HG03469 (cell line): ENCODE results near the gene HIPK4.

Experiments used
- ATAC-seq: cut with Tn5 transposase; IDR thresholded peaks from one replicate; pipeline ENCODE4 v1.9.1; 2021; ENCODE audit warnings: mild to moderate bottlenecking, moderate library complexity, moderate number of reproducible peaks; ENCODE audit not compliant: unreplicated experiment

HIPK4 gene

DNA sequence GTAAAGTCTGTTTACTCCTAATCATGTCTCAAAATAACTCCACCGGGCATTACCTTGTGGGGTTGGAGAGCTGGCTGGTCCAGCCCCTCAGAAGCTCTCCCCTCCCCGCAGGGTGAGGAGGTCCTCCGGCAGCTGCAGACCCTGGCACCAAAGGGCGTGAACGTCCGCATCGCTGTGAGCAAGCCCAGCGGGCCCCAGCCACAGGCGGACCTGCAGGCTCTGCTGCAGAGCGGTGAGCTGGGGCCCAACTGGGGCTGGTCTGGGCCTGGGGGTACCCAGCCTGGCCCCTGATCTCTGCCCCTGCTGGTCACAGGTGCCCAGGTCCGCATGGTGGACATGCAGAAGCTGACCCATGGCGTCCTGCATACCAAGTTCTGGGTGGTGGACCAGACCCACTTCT lies 20.2 kb downstream of the HIPK4 start:
- no peak for ATAC-seq

DNA sequence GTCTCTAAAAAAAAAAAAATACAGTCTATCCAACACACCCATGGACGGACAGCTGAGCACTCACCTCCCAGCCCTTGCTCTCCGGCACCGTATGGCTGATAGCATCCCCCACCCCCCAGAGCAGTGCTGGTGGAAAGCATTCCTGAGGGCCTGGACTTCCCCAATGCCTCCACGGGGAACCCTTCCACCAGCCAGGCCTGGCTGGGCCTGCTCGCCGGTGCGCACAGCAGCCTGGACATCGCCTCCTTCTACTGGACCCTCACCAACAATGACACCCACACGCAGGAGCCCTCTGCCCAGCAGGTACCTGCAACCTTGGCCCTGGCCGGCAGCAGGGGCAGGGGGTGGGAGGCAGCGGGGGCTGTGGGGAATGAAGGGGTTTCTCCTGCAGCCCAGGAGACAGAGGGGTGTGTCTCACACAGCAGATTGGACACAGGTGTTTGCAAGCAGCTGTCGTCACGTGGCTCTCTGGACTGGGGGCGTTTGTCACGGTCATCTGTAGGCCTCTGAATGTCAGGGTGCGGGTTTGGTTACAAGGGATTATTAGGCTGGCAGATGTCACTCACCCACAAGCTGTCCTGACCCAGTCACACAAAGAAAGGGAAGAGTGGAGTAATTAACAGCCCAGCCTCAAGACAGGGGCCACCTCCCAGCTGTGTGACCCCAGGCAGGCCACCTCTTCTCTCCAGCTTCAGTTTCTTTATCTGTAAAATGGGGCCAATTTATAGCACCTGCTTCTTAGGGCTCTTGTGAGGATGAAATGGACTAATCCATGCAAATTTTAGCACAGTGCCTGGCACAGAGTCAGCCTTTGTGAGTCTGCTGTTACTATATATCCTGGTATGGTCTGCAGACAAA lies 22.2 kb downstream of the HIPK4 start:
- ATAC-seq: no peak

GRCh38 chr19:40366697-40367561 lies 23.1 kb downstream of the HIPK4 start:
- no peak for ATAC-seq

GRCh38 chr19:40365613-40366401 lies 24.2 kb downstream of the HIPK4 start:
- ATAC-seq: no peak

GRCh38 chr19:40365010-40365409 lies 25.0 kb downstream of the HIPK4 start:
- ATAC-seq: no peak

GRCh38 chr19:40363069-40363468 lies 26.9 kb downstream of the HIPK4 start:
- ATAC-seq: no peak

- ATAC-seq: no peak
Observed at GRCh38 chr19:40362160-40362559, 27.8 kb downstream of the HIPK4 start.

GRCh38 chr19:40360708-40361241 lies 29.2 kb downstream of the HIPK4 start:
- no peak for ATAC-seq

- ATAC-seq: no peak
Observed at GRCh38 chr19:40360020-40360707, 29.8 kb downstream of the HIPK4 start.

- no peak for ATAC-seq
Observed at GRCh38 chr19:40358773-40359172, 31.2 kb downstream of the HIPK4 start.

DNA sequence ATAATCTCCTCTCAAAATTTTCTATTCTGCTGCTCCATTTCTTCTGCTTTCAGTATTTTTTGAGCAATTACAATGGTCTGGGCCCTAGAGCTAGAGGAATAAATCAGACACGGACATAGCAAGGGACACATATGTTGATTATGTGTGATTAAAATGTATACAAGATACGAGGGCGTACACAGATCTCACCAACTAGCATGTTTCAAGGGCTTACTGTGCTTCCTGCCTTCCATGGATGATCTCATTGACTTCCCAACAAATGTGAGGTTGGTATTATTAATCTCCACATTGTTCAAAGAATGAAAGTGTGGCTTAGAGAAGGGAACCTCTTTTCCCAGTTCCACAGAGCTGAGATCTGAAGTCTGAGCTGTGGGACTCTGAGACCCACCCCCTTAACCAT lies 32.3 kb downstream of the HIPK4 start:
- no peak for ATAC-seq

DNA sequence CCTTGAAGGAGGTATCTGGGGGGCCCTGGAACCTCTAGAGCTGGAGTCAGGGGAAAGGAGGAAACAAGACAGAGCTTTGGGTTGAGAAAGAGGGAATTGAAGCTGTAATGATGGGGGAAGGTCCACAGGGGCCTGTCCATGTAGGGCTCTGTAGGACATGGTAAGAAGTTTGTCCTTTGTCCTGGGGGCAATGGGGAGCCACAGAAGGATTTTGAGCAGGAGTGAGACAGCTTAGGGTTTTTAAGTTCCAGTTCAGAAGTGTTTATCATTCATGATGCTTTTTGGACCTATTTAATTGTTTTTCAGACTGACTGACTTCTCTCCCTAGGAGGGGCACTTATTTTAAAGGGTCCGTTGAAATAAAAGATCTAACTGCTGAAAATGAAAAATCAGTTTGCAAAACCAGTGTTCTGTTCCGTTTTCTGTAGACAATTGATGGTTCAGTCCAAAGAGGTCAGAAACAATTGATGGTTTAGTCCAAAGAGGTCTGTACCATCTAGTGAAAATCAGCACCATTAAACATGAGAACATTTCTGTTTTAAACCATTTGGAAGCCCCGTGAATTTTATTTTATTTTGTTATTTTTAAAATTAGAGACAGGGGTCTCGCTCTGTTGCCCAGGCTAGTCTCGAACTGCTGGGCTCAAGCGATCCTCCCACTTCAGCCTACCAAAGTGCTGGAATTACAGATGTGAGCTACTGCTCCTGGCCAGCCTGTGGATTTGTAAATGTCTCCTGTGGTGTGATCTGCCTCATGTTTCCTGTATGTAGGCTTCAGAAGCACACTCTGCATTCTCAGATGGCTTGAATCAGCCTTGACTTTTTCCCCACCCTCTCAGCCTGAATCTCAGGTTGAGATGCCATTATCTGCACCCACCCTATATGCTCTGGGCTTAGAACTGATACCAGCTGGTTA lies 33.0 kb downstream of the HIPK4 start:
- ATAC-seq: no peak

GRCh38 chr19:40355975-40356680 lies 33.9 kb downstream of the HIPK4 start:
- no peak for ATAC-seq

- no peak for ATAC-seq
Observed at GRCh38 chr19:40348961-40349507, 40.9 kb downstream of the HIPK4 start.

DNA sequence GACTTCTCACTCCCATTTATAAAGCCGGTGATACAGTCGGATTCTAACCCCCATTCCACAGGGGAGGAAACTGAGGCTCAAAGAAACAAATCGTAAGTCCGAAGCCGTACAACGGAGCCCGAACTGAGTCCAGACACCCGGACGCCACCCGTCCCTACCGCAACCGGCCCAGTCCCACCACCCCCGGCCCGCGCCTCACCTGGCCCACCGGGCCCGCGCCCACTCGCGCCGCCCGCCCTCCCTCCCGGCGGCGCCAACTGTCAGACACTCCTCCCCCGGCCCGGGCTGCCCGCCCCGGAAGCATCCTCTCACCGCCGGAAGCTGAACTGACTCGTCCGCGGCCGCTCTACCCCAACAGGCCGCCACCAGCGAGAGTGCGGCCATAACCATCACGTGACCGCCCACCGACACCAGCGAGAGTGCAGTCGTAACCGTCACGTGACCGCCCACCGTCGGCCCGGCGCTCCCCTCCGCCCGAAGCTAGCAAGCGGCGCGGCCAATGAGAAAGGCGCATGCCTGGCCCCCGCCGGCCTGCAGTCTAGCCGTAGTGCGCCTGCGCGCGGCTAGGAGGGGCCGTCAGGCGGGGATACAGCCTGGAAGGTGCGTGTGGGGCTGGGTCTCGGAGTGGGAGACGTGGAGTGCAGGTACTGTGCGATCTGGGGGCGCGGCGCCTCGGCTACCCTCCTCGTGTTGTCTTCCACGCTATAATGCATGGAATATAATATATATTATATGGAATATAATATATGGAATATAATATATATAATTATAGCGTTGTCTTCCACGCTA lies 41.7 kb downstream of the HIPK4 start, which contains the start of the genes C19orf47 and PLD3:
Gene C19orf47, minus strand, starts transcription at position 273 of the 789 bp plus-strand sequence. CDS start 6,540 bp downstream, outside the sequence.
Gene PLD3, plus strand, starts transcription at position 571 of the 789 bp plus-strand sequence. CDS start 17,789 bp downstream, outside the sequence.
- peak; percentile 71 for ATAC-seq

- no peak for ATAC-seq
Observed at GRCh38 chr19:40344422-40344821, 45.6 kb downstream of the HIPK4 start.

DNA sequence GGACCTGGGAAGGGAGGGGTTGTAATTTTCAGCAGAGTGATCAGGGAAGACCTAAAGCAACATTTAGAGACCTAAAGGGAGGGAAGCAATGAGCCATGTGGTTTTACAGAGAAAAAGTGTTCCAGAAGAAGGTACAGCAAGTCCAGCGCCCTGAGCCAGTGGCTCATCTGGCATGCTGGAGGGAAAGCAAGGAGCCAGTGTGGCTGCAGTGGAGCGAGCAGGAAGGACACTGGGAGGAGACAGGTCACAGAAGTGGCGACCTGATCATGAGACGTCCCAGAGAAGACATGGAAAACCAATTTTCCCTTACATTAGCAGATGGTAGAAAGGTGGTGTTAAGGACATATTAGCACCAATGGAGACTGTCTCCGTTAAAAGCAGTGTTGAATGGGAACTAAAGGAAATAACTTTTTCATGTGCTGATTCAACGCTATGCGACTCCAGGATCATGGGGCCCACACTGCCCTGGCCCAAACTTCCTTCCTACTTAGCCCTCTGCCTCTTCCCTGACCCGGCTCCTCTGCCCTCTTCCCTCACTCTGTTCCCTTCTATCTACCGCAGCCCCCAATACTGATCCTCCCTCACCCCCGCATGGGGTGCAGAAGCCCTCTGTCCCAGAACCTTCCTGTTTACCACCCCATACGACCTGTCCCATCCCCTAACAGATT lies 47.2 kb downstream of the HIPK4 start:
- no peak for ATAC-seq
